Urinary bladder (tissue), 2 donors: ENCODE data around the gene OTUD1. TPM values are rescaled to one million over a fixed set of nuclear protein-coding genes. Genes with fewer than 3 reads are reported as not detected.

ENCODE experiments used
- polyA plus RNA-seq: library from polyadenylated mRNA; stranded (reverse); fragments of 200-250 nt; gene quantifications from one replicate; pipeline ENCODE4 v1.2.3, GENCODE V29; 2013
- small RNA-seq: library from RNA; depleted of rRNA; stranded (forward); fragments of <200 nt; gene quantifications from one replicate; pipeline ENCODE3, GENCODE V24; 2014
- total RNA-seq: library from RNA; depleted of rRNA; stranded (reverse); fragments of >200 nt; gene quantifications from one replicate; pipeline ENCODE4 v1.2.3, GENCODE V29; 2014
- donor health status: healthy.

The OTUD1 gene
- total and polyA plus RNA-seq, 2 donors = 9.8 to 13.5 TPM

Small RNA genes within 50 kb of the gene (small RNA-seq; reads per million reads assigned to genes)
- gene MIR1254-2 = not detected

Other genes with a start within 250 kb of the OTUD1 start
- not detected for gene PTF1A, start 246.8 kb upstream of the OTUD1 start, total RNA-seq
- gene PTF1A, start 246.8 kb upstream of the OTUD1 start, polyA plus RNA-seq = not detected
- gene C10orf67, start 94.3 kb upstream of the OTUD1 start, total RNA-seq = not detected
- not detected for gene C10orf67, start 94.3 kb upstream of the OTUD1 start, polyA plus RNA-seq